ENCODE measurements around the gene MKKS.

- no peak for TF ChIP-seq CTCF (IDR thresholded peaks at IDR 0.05; ENCODE audit: low read depth, low read length)
- no peak for TF ChIP-seq MYC (IDR thresholded peaks at IDR 0.05; ENCODE audit: low read depth, low read length)
- TF ChIP-seq POLR2A (IDR thresholded peaks at IDR 0.05; ENCODE audit: extremely low read depth, insufficient read length), result no peak
- no peak for TF ChIP-seq MAX (IDR thresholded peaks at IDR 0.05; ENCODE audit: low read depth, low read length)
These were observed 25.8 kb downstream of the MKKS start for GRCh38 chr20:10408108-10408813.

Measured in NB4 (cell line).